SKM-1 (cell line): Measurements from ENCODE around the gene DCHS2.

ENCODE experiments used
- DNase-seq: peaks from one replicate; lab custom pipeline; 2025; ENCODE audit not compliant: unreplicated experiment; lab: John Stamatoyannopoulos, UW

Gene DCHS2, protein sequence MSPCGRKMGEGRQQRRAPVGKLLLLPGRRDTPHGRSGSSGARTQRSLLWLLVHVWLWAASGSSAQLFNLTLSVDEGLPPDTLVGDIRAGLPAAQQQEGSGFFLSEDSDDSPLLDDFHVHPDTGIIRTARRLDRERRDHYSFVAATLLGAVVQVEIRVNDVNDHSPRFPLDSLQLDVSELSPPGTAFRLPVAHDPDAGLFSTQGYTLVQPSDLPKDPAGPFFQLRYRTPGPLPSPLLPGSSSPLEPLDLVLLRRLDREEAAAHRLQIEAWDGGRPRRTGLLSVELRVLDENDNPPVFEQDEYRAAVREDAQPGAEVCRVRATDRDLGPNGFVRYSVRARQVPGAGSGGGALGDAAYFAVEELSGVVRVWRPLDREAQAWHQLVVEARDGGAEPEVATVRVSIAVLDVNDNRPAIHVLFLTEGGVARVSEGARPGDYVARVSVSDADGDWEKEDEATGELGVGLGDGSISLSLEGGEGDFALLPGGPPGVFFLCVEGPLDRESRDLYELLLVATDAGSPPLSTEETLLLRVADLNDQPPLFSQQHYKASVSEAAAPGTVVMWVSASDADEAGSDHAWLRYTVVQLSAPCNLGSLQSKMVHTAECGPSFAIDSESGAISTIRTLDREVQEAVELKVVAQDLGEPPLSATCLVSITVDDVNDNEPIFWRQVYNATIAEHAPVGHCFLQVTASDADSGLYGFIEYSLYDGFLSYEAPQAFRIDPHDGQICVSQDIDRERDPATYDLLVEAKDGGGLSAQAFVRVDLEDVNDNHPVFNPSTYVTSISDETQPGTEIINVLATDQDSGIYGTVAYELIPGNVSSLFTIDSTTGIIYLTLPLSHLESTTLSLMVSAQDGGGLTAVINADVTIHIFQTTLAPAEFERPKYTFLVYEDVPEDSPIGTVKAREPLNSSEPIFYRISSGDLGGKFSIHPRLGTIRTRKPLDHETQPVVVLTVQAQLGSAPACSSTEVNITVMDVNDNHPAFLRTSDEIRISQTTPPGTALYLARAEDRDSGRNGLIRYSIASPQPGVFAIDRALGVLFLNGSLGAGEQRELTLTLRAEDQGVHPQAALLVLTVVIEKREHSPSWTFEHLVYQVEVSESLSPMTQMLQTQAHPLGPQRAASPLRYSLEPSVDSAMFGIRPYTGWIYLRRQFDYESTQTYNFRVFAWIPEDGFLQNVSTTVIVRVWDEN (N-terminal part only)

DNA sequence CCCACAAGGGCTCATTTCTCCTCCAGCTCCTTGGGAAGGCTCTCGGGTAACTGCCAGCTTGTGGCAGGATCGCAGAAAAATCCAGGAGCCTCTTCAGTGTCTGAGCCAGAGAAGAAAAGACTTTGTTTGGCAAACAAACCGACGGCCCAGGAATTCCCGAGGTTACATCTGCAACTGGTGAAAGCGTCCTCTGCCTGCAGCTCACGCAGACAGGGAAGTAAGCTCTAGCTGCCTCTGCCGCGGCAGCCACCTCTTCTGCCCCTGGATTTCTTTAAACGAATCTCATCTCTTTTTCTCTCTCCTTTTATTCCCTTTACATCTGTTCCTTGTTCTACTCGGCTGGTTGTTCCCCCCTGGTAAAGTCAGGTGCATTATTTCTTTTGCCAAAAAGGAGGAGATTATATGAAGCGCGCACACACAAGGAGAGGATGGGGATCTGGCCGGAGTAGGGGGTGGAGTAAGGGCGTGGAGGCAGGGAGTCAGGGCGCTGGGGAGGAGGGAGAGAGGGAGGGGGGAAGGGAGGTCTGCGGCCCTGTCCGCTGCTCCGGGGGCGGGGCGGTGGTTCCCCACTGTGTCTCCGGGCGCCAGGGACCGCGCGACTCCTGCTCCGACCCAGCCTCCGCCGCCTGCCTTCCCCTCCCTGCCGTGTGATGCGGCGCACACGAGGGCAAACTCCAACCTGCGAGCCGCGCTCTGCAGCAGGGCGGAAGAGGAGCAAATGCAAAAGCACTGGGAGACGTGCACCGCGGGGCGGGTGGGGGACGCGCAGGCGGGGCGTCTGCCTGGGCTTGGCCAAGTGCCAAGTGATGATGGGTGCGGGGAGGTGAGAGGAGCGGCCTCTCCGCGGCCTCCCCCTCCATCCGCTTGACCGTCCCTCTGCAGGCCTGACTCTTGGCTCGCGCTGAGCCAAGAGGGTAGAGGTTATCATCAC lies at the start of gene DCHS2:
TSS of gene DCHS2 (minus strand) at position 459 of the 931 bp plus-strand sequence. CDS start at position 15, 444 bp downstream.
- peak; percentile 27 for DNase-seq

DNA sequence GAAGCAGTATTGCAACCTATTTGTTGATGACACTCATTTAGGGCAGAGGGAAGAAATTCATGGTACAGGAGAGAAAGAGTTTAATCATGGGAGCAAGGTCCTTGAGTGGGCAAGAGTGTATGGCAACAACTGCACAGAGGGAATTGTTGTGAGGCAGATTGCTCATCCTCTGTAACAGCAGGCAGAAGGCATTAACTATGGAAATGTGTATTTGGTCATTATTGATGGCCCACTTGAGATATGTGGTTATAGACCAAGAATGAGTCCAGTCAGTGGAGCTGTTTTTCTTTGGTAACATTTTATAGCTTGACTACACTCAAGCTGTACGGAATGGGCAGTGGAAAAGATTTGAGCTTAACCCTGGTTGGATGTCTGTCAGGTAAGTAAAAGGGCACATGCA lies 42.7 kb upstream of the DCHS2 start:
- no peak for DNase-seq

DNA sequence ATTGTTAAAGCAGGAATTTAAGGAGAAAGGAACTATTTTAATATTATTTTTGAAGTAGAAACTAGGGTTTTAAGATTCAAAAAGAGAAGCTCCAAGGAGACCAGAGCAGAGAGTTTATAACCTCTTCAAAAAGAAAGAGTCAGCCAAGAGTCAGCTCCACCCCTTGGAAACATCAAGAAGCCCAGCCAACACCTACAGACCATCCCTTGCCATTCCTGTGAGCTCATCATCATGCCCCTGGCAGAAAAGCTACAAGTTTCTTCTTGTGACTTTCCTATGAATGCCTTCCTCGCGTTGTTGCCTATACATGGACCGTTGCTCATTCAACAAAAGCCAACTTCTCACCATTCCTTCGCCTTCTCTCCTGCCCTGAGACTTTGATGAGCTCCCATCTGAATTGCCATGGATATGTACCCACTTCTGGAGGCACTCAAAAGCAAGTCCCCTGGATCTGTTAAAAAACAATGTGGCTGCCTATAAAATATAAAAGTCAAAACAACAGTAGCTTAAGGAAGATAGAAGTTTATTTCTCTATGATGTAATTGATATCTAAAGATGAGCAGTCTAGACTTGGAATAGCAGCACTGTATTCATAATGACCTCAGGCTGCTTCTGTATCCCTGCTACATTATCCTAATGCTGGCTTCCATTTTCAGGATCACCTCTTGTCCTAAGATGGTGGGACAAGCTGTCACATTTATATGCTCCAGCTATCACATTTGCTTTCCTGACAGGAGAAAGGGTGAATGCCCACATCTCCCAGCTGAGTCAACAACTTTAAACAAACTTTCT lies 38.3 kb upstream of the DCHS2 start:
- DNase-seq: no peak

DNA sequence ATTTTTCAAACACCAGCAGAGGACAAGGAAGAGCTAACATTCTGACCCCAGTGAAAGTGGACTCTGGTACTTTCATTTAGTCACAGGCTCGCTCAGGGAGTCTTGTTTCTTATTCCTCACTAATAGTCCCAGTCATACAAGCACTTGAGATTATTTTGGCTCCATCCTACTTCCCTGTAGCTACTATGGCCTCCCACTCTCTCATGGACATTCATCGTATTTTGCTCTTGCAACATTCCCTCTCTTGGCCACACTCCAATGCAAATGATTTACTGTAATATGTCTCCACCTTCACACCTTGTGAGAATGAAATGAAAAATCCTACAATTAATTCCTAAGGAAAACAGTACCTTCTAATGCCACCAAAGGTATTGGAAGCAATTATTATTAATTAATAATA lies 37.3 kb upstream of the DCHS2 start:
- DNase-seq: no peak

DNA sequence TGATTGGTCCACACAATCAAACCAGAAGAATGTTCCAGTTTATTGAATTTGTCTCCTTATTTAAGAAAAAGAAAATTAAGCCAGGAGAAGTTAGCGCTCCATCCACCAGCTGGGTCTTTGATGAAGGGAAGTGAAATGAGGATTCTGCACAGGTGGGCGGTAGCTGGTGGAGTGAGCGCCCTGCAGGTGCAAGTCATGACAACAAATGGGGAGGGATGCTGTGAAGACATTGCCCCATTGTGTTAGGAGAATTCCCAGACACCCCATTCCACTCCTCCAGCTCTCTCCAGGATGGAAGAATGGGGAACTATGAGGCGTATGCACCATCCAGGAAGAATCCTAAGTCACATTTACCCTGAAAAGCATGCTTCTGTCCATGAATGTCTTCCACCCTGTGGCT lies 35.7 kb upstream of the DCHS2 start:
- no peak for DNase-seq

DNA sequence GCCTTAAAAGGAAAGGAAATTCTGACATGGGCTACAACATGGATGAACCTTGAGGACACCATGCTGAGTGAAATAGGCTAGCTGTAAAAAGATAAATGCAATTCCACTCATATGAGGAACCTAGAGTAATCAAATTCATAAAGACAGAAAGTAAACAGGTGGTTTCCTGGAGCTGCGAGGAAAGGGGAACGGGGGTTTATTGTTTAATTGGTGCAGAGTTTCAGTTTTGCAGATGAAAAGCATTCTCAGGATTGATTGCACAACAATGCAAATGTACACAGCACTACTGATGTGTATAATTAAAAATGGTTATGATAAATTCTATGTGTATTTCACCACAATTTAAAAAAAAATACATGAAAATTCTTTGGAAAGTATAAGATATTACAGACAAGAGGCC lies 34.6 kb upstream of the DCHS2 start:
- no peak for DNase-seq

DNA sequence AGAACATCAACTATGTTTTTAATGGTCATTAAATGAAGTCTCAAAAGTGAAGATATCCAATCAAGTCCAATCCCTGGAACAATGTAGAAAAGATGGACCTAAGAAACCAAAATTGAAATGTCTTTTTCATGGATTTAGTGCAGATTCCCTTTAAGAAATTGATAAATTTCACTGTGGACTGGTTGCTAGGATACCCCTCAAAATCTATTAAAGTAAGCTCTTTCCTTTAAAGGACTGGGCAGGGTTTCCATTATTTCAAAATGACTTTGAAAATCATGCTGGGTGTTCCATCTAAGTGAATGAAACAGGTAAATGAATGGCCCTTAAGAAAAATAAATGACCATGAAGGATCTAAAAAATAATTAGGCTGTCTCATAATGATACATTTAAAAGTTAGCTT lies 30.0 kb upstream of the DCHS2 start:
- DNase-seq: no peak

DNA sequence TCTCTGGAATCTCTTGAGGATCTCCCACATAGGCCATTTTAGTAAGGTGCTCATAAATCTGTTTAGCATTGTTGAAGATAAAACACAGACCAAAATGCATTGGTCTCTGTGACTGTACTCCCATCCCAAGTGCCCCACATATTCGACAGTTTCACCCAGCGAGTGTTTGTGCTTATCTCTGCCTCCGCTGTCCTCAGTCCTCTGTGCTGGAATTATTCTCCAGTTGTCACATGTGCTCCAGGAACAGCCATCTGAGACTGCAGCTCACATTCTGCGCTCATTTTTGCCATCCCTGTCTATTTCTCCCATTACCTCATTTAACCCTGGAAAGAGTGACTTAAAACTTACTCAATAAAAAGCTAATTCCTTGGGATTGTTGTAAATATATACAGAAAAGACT lies 27.6 kb upstream of the DCHS2 start:
- no peak for DNase-seq

DNA sequence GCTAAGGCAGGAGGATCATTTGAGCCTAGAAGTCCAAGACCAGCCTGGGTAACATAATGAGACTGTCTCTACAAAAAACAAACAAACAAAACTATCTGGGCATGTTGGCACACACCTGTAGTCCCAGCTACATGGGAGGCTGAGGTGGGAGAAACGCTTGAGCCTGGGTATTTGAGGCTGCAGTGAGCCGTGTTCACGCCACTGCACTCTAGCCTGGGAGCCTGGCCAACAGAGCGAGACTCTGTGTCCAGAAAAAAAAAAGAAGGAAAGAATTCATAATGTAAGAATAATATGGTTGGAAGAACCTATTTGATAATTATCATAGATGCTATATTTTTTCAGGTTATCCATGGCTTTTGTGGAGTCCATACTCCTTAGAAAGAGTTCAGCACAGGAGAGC lies 26.0 kb upstream of the DCHS2 start:
- DNase-seq: no peak

DNA sequence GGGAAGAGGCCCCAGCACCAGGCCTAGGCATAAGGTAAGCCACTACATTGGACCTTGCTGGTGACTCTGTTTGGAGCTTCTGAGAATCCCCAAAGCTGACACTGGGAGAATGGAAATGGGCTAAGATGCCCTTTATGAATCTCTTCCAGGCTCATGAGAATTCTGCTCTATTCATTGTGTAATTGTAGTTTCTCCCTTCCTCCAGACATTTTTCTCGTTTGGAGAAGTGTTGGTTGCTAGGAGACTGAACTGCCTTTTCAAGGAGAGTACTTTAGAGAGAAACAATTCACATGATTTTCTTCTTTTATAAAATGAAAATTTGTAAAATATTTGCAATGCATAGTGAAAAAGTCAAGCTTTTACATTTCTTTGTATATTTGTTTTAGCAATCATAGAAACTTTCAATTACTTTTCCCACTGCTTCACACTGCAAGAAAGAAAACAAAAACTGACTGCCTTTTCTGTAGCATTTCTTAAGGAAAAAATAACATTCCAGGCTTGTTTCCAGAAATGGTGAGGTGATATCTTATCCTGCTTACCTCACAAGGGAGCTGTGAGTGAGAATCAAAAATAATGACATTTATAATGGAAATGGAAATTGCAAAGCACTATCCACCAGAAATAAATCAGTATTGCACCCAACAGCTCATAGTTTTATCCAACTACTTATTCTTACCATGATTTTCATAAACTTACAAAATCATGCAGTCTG lies 24.9 kb upstream of the DCHS2 start:
- DNase-seq: no peak

DNA sequence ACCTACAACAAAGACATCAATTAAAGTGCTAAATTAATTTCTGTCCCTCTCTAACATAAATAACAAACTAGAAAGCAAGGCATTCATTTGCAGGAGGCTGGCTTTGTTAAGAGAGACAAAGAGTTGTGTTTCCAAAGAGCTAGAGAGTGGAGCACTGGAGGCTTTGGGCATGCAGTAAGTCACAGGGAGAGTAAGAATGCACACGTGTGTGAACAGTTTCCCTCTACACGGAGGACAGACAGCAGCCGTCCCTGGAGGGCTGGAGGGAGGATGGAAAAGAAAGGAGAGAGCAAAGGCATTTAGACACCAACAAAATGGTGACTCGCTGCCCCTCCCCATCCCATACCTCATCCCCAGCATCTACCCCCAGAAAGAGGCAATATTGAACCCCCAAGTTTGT lies 20.4 kb upstream of the DCHS2 start:
- no peak for DNase-seq

DNA sequence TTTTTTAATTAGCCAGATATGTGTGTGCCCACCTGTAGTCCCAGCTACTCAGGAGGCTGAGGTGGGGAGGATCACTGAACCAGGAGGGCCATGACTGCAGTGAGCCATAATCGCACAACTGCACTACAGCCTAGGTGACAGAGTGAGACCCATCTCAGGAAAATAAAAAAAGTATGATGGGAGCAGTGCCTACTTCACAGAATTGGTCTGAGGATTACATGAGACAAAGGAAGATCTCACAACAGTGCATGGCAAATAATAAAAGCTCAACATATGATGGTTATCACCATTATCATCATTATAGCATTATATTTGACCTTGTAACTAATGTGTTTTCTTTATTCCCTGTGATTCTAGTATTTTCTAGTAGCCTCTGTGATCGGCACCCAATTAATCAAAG lies 19.9 kb upstream of the DCHS2 start:
- no peak for DNase-seq

DNA sequence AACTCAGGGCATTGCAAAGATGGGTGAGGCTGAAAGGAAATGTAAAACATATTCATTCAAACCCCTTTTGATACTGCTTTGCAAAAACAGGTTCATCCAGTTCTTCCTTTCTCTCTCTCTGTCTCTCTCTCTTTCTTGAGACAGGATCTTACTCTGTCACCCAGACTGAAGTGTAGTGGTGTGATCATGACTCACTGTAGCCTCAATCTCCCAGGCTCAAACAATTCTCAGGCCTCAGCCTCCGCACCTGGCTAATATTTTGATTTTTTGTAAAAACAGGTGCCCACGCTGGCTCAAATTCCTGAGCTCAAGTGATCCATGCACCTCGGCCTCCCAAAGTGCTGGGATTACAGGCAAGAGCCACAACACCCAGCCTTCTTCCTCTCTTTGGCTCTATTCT lies 15.6 kb upstream of the DCHS2 start:
- no peak for DNase-seq

DNA sequence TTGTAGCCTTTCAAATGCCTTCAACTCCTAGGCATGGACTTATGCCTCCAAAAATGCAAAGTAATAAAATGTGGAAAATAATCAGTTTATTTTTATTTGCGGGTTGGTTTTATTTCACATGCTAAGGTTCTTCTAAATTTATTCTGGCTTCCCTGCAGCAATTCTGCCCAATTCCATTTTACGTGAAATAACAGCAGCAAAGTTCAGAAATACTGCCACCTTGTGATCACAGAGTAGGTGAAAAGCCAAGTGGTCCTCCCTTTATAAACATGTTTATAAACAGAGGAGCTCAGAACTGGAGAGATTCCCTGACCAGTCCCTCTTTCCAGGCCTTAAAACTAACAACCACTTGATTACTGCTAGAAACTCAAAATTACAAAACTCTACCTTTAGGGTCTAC lies 14.7 kb upstream of the DCHS2 start:
- DNase-seq: peak; percentile 15

DNA sequence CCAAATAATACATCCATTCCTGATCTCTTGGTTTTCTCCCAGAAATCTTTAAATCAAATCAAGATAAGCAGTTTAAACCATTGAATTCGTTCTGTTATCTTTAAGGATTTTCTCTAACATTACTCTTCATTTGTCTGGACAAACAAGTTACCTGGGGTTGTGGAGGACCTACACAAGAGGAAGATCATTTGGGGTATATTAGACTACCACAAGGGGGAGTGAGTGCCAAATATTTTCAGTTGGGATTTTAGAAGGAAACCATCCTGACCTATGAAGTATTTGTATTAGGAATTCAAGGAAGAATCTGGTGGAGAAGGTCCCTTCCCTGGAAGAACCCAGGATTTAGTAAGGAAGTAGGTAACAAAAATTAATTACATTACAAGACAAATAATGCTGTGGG lies 12.0 kb upstream of the DCHS2 start:
- DNase-seq: peak; percentile 11

DNA sequence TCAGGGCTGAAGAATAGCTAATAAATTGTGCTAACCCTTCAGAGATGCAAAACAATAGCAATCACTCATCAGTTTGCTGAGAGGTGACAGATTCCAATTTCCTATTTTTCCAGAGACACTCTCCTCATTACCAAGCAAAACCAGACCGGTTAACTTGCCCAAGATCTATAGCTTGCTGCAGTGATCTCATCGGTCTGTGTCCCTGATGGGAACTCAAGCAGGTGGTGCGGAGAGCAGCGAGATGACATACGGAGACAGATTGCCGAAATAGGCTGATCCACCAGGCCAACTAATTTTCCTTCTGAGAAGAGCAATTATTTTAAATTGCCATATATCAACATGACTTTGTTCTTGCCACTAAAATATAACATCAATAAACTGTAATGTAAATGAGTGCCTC lies 10.5 kb upstream of the DCHS2 start:
- DNase-seq: no peak

DNA sequence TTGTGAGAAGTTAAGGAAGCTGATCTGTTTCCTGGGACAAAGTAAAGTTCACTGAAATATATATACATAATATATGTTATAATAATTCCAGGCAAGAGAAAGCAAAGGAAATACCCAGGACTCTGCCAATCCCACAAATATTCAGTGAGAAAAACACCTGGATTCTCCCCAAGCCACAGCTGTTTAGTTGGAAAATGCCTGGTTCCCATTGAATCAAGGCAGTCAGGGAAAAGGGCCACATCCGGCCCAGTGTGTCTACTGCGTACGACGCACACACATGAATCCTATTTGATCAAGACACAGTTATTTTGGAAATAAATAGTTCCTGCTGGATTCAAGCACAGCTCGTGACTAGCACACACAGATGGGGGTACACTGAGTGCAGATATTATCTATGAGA lies 6.3 kb upstream of the DCHS2 start:
- no peak for DNase-seq

DNA sequence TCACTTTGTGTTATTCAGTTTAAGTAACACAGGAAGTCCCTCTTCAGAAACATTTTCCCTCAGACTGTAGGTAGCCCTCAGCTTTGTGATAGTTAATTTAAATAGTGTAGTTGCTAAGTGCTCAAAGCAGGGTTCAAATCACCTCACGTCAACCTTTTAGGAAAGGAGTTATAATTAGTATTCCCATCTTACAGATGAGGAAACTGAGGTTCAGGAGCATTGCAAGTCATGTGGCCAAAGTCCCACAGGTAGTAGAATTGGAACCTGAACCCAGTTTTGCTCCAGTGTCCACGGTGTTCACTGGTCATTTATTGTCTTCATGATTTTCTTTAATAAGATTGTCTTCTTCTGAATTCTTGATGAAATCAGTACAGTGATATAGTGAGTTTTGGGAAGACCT lies 4.3 kb upstream of the DCHS2 start:
- no peak for DNase-seq

DNA sequence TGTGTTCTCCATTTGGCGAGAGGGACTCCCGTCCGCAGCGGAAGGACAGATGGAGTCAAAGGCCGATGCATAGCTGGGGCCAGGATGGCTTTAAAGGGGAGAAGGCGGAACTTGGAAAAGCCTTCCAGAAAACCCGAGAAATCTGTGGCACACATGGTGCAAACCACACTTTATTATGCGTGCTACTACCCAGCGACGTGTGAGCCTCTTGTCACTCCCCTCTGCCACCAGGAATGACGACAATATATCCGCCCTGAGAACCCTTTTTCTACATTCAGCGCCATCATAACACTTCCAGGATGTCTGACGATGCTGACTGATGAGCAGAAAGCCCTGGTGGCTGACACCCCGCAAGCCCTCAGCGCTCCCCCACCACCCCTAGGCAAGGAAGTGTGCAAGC lies 689 bp upstream of the DCHS2 start:
- no peak for DNase-seq
